ENCODE results near the gene SHC3.

GRCh38 chr9:89036891-89037290 lies 141.7 kb downstream of the SHC3 start:
- TF ChIP-seq CTCF (IDR thresholded peaks at IDR 0.05; ENCODE audit: borderline replicate concordance, extremely low read depth, low read length, poor library complexity, severe bottlenecking) (no peak), EZH2 (IDR thresholded peaks at IDR 0.05; ENCODE audit: borderline replicate concordance, low read depth, low read length, severe bottlenecking) (no peak)

Data from DND-41 (cell line).